HG03469 (cell line): ENCODE measurements around the gene CCDC40.

Source experiments
- ATAC-seq: cut with Tn5 transposase; IDR thresholded peaks from one replicate; pipeline ENCODE4 v1.9.1; 2021; ENCODE audit warnings: mild to moderate bottlenecking, moderate library complexity, moderate number of reproducible peaks; ENCODE audit not compliant: unreplicated experiment

Gene CCDC40

DNA sequence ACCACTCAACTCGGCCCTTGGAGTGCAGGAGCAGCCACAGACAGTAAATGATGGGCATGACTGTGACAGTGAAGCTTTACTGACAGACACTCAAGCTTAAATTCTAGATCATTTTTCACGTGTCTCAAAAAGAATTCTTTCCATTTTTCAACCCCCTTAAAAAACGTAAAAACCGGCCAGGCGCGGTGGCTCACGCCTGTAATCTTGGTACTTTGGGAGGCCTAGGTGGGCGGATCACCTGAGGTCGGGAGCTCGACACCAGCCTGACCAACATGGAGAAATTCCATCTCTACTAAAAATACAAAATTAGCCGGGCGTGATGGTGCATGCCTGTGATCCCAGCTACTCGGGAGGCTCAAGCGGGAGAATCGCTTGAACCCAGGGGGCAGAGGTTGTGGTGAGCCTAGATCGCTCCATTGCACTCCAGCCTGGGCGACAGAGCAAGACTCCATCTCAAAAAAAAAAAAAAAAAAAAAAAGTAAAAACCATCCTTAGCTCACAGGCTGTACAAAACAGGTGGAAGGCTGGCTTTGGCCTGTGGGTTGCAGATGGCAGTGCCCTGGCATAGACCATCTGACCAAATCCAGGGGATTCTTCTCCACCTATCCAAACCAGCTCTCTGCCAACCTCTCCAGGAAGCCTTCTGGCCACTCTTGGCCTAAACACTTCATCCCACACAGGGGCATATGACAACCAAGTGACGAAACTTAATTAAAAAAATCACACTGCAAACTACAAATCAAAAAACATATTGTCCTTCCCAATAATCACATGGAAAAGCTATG is 19.0 kb upstream of the CCDC40 start:
- no peak for ATAC-seq

DNA sequence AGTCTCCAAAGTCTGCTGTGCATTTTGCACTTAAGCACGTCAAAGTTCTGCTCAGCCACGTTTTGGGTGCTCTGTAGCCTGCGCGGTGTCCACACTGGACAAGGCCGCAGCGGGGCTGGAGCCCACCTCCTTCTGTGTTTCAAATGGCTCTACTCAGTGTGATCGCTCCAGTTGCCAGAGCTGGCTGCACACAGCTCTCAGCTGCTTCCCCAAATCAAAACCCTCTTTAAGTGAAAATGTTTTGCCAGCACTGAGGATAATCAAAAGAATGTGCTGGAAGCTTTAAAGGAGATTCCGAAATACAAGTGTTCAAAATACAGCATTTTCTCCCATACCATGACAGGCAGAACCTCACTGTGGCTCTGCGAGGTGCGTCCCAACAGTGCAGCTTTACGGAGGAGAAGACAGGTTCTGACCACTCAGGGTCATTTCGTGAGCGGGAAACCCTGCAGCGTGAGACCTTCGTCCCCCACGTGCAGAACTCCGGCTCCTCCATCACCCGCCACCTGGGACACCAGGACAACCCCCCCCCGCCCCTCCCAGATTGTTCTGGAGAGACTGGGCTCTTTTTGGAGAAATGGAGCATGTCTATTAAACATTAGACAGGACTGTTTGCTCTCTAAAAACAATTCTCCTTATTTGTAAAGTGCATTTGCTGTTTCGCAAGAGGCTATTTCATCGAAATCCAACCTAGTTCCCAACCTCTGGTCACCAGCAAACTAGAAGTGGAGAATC is 17.4 kb upstream of the CCDC40 start:
- no peak for ATAC-seq

DNA sequence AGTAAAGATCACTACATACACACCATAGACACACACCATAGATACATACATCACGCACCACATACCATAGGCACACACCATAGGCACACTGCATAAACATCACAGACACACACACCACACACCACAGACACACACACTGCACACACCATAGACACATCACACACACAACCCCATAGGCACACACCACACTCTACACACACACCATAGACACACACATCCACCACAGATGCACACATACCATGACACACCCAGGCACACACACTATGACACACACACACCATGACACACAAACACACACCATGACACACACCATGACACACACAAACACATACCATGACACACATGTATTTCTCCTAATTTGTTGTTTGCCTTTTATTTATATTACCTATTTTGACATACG is 14.8 kb upstream of the CCDC40 start:
- ATAC-seq: no peak

- no peak for ATAC-seq
Observed at GRCh38 chr17:80023481-80024205, 12.8 kb upstream of the CCDC40 start.

DNA sequence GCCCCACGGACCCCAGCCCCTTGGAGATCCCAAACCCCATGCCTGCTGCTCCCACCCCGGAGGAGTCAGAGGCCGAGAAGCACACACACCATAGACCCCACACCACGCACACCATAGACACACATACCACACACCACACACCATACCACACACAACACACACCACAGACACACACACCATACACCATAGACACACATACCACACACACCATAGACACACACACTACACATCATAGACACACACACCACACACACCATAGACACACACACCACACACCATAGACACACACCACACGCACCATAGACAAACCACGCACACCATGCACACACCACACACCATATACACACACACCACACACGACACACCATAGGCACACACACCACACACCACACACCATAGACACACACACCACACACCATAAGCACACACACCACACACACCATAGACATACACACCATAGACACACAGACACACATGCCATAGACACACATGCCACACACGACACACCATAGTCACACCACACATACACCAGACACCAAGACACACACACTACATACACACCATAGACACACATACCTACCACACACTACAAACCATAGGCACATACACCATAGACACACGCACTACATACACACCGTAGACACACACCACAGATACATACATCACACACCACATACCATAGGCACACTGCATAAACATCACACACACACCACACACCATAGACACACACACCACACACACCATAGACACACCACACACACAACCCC is 12.1 kb upstream of the CCDC40 start:
- ATAC-seq: no peak

DNA sequence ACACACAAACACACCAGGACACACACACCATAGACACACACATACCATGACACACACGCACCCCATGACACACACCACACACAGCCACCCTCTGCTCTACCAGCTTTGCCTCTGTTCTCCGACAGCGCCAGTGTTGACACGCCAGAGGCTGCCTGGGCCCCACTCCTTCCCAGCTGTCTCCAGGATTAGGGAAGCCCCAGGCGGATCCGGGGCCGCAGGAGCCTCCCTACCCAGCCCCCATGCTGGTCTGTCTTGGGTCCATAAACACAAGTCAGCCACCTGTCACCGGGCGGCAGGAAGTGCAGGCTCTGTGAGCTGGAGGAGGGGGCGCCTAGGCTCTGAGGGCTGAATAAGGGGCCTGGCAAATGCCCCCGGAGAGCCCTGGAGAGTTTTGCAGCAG is 11.3 kb upstream of the CCDC40 start:
- ATAC-seq: no peak

DNA sequence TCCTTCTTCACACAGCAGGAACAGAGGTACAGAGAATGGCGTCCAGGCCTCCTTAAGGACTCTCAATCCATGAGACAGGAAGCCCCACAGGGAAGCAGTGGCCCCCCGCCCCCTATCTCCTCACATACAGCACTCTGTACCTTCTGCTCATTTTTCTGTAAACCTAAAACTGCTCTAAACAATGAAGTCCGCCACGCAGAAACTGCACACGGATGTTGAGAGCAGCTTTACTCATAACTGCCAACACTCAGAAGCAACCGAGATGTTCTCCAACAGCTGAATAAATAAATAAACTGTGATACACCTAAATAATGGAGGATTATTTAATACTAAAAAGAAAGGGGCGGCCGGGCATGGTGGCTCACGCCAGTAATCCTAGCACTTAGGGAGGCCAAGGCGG is 10.6 kb upstream of the CCDC40 start:
- no peak for ATAC-seq

DNA sequence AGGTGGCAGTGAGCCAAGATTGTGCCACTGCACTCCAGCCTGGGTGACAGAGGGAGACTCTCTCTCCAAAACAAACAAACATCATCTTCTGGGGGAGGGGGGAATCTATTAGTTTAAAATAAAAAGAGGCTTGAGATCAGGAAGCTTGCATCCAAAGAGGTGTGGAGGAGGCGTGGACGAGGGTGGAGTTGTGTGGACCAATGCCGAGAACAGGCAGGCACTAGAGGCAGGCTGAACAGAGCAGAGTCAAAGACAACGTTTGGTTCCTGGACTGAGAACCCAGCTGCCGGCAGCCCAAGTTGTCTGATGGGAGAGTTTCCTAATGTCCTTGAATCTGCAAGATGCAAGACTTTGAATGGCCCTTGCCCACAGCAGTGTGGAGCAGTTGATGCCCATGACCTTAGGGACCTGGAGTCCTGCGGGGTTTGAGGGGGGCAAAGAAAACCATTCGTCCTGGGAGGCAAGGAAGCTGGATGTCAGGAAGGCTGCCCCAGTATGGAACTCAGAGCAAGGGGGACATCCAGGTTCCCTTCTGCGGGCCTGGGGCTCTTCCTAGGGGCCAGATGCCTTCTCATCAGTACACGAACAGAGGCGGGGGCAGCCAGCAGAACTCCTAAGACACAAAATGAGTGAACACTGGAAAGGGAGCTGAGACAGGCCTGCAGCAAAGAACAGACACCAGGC is 9.9 kb upstream of the CCDC40 start:
- ATAC-seq: no peak

GRCh38 chr17:80027043-80027435 is 9.4 kb upstream of the CCDC40 start:
- ATAC-seq: no peak

DNA sequence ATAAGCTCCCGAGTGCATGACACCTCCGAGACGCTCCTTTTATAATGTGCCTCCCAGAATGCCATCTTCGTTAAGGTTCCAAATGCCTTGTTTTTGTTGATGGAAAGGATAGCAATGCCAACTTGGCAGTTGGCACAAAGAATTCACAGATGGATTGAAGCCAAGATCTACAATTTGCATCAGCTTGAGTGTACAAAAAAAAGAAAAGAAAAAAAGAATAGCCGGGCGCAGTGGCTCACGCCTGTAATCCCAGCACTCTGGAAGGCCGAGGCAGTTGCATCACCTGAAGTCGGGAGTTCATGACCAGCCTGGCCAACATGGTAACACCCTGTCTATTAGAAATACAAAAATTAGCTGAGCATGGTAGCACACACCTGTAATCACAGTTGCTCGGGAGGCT is 8.4 kb upstream of the CCDC40 start:
- no peak for ATAC-seq

- no peak for ATAC-seq
Observed at GRCh38 chr17:80029258-80029974, 7.0 kb upstream of the CCDC40 start.

GRCh38 chr17:80030730-80031410 is 5.6 kb upstream of the CCDC40 start:
- ATAC-seq: no peak

GRCh38 chr17:80031691-80032430 is 4.6 kb upstream of the CCDC40 start:
- no peak for ATAC-seq

DNA sequence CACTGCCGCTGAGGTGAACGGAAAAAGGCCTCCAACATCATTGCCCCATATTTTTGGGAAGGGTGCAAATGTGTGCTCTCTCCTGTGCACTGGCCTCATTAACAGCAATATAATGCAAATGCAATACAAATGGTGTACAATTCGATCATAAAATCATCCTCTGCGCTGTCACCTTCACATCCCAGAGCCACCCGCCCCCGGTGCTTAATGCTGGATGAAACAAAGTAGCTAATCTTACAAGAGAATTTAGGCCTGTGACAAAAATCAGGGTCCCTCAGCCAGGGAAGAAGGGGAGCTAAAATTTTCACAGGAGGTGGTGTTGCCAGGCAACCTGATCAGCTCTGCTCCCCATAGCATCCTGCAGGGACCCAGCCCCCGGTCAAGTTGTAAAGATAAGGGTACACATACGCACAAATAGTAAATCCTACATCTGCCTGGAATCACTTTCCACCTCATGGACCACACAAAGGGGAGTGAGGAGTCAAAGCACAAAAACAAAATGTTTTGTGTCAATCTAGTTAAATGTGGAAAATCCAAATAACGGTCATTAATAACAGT is 3.7 kb upstream of the CCDC40 start:
- no peak for ATAC-seq

DNA sequence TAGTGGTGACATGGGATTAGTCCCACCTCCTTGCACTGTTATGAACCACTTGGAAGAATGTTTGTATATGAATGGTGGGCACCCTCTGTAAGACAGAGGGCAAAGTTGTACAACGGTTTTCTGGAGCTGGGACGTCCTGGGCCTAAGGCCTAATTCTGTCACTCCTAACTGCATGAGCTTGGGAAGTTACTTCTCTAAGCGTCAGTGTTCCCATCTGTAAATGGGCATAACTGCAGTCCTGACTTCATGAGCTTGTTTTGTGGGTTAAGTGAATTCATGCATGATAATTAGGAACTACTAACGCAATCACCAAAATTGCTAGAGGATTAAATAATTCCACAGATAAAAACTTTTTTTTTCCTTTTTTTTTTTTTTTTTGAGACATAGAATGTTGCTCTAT is 2.6 kb upstream of the CCDC40 start:
- ATAC-seq: no peak

- no peak for ATAC-seq
Observed at GRCh38 chr17:80034791-80035686, 1.4 kb upstream of the CCDC40 start.

DNA sequence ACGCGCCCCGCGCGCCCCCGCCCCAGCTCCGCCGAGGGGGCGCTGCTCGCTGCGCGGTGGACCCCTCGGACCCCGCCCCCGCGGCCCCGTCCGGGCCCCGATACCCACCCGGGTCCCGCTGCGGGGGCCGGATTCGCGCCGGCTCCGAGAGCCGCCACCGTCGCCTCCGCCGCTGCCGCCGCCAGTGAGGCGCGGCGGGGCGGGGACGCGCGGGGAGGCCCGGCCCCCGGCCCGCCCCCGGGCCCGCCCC is 830 bp upstream of the CCDC40 start, which contains the start of gene TBC1D16:
TSS of gene TBC1D16 (minus strand) at position 186 of the 250 bp plus-strand sequence. CDS start 22,325 bp downstream, outside the sequence.
- ATAC-seq: no peak
